HG03060 (cell line): ENCODE measurements around the gene CCDC167.

Experiments
- ATAC-seq: cut with Tn5 transposase; IDR thresholded peaks from one replicate; pipeline ENCODE4 v1.9.1; 2021; ENCODE audit warnings: low read depth, moderate number of reproducible peaks; ENCODE audit not compliant: unreplicated experiment

The CCDC167 gene

DNA sequence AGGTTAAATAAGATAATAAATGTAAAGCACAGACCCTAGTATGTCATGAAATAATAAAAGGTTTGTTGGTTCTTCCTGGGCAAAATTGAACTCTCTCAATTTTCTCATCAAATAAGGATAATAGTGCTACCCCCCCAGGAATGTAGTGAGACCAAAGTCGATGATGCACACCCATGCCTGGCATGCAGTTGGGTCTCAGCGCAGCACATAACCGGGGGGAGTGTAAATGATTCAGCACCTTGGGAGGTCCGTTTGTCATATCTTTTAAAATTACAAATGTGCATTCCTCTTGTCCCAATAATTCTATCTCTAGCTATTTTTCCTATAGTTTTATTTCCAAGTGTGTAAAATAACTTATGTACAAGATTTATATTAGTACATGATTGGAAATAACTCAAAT lies 31.3 kb upstream of the CCDC167 start:
- ATAC-seq = no peak

DNA sequence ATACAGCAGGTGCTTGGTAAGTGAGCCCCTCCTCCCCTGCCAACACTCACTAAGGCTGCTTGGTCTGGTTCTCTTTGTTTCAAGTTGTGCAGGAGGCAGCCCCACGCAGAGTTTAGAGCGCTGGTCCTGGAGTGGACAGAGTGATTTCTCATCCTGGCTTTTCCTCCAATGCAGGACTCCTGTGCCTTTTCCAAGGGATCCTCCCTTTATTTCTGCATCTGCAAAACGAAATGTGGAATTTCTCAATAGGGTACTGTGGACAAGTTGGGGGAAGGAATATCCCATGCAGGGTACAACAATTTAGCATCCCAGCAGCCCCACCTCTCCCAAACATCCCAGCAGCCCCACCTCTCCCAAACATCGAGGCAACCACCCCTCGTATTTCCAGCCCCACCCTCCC lies 30.6 kb upstream of the CCDC167 start:
- no peak for ATAC-seq

DNA sequence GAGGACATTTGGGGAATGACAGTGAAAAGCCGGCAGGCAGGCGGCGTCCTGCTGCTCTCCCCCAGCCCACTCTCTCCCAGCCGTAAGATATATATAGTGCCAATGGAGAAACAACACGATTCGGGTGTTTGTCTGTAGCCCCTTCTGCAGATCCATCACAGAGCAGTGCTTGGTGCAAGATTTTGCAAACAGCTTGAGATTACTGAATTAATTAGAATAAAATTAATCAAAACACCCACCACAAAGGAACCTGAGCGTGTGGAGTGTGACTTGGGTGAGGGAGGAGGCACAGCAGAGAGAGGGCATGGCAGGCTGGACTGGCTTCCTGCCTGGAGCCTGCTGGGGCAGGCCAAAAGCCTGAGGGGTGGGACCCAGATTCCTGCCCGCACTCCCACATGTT lies 28.8 kb upstream of the CCDC167 start:
- no peak for ATAC-seq

DNA sequence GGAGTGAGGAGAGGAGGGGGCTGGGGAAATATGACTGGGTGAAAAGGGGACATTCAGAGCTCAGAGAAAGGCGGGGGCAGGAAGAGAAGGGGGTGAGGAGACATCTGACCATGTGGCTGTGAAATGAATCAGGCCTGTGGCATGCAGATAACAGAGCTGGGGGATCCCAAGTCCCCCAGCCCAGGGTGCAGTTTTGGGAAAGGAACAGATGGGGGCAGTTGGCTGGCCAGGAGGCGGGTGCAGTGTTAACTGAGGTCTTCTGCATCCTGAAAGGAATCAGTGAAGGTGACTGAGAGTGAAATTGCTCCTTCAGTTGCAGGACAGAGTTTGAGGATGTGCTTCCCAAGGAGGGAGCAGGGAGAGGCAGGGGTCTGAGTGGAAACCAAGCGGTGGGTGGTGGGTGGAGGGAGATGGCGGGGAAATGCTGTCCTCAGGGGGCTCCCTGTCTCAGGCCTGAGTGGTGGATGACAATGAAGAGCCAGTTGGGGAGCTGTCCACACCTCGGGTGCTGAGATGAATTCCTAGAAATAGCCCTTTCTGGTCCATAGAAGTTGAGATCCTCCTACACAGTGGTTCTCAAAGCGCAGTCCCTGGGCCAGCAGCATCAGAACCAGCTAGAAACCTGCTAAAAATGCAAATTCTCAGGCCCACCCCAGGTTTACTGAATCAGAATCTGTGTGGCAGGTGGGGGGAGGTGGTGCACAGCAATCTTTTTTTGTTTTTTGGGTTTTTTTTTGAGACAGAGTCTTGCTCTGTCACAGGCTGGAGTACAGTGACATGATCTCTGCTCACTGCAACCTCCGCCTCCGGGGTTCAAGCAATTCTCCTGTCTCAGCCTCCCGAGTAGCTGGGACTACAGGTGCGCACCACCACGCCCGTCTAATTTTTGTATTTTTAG lies 26.0 kb upstream of the CCDC167 start:
- ATAC-seq = no peak

DNA sequence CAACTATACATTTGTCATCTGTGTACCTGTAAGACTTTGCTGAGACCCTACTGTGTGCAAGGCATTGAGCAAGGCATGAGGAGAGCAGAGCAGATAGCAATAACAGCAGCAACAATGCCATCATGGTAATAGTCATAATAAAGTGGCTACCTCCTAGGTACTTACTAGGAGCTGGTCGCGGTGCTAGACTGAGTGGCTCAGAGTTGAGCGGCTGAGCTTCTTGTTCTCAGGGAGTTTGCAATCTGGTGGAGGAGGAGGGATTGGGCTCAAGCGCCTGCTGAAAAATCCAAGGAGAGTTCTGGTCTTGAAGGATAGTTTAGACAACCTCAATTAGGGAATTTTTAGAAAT lies 25.3 kb upstream of the CCDC167 start:
- no peak for ATAC-seq

DNA sequence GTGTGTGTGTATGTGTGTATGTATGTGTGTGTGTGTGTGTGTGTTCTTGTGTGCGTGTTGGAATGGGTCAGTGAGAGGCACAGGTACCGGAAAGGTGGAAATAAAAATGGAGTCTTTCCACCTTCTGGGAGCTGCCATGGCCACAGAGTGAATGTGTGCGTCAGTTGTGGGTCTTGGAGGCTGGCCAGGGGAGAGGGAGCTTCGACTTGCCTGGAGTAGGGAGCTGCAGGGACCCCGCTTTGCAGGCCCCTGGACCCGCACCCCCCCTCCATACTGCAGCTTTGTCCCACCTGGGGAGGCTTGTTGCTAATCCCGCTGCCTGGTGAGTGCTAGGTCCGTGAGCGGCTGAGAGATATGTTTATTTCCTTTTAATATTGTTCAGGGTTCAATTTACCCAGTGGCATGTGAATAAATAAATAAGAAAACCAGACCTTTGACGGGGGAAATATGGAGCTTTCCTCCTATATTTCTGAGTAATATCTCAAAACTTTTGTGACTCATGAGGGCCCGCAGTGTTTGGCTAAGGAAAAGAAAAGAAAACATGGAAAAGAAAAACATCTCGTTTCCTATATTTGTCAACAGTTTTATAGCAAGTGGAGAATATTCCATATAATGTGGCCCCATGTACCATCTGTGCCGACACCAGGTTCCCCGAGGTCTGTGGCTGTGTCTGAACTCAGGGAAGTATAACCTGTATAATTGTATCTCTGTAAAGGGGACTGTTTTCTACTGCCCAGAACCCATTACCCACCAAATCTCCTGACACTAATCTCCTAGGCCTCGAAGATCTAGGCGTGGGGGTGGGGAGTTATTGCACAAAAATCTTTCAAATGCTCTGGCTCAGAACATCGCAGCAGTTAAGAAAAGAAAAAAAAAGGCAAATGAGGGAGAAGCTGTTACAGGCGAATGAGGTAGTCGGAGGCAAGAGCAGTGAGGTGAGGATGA lies 24.6 kb upstream of the CCDC167 start:
- ATAC-seq = no peak

DNA sequence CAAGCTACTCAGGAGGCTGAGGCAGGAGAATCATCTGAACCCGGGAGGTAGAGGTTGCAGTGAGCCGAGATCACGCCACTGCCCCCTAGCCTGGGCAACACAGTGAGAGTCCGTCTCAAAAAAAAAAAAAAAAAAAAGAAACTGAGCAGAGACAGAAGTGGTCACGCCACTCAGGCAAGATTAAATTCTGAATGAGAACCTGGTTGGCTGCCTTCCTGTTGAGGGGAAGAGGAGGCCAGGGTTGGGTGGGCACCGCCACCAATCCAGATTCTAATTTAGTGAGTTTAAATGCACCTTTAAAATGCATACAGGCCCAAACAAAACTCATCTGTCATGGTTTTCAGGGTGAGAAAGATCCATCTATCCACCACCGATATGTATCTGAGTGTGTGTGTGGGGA lies 23.7 kb upstream of the CCDC167 start:
- ATAC-seq = no peak

DNA sequence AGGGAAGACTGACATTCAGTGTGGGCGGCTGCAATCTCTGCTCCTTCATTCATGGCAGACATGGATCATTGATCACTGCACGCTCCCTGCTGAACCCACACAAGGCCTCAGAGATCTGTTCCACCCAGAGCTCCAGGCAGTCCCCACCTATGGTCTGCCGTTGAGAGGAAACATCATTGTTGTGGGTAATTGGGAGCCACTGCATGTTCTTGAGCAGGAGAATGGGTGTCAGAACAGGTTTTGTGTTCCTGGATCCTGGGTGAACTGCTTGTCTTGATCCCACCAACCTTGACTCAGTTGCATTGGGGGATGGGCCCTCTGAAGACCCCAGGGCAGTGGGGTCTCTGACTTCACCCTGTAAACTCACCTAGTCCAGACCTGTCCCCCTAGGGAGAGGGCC lies 23.1 kb upstream of the CCDC167 start:
- no peak for ATAC-seq

DNA sequence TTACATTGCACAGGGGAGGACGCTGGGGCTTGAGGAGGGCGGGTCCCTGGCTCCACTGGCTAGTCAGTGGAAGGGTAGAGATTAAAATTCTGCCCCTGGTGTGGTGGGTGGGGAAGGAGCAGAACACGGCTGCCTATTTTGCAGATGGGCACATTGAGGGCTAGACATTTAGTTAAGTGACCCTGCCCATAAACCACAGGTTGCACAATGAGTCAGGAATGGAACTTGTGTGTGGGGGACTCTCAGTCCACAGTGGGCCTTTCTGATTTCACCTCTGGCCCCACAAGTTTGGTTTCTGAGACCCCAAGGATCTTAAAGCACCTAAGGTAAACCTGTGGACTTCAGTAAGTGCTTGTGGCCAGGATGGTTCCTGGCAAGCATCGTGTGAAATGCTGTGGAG lies 22.0 kb upstream of the CCDC167 start:
- ATAC-seq = no peak

DNA sequence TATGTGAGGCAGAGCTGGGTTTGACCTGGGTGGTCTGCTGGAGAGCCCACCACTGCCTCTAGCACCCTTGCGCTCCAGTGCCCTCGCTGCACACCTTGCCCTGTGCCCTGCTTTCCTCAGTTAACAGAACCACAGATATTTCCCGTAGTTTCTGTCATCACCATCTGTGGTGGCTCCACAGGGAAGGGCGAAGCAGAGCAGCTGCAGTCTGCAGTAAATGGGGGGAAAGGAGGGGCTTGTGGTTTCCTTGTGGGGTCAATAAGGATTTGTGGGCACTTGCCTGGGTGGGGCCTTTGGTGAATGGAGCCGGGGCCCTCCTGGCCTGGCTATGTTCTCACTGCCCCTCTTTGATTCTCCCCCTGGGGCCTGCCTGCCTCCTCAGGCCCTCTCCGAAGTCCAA lies 21.2 kb upstream of the CCDC167 start:
- ATAC-seq = no peak

DNA sequence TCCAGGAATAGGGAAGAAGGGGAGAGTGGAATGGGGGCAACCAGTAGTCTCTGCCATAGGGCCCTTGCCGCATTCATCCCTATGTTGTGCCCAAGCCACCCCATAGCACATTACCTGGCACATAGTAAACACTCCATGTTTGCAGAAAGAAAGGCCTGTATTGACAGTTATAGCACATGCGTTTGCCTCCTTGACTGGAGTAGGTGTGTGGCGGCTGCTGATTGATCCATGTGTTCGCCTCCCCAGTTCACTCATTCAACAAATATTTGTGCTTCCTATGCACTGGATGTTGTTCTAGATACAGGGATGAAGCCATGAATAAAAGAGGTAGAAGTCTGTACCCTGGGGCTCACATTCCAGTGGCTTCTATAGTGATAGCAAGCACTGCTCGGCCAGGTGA lies 19.8 kb upstream of the CCDC167 start:
- ATAC-seq = no peak

DNA sequence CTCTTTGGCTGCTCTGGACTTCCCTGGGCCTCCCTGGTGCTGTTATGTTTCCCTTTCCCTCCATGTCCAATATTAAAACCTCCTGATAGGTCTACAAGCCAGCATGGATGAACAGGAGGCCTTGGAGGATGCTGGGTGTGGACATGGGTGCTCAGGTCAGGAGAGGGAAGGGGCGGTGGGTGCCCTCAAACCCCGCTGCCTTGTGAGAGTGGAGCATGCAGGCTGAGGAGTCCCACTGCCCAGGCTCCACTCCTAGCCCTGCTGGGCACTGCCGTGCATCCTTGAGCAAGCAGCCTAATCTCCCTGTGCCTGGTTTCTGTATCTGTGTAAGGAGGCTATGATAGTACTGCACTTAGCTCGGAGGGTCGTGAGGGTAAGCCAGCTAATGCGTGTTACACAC lies 18.4 kb upstream of the CCDC167 start:
- ATAC-seq = no peak

DNA sequence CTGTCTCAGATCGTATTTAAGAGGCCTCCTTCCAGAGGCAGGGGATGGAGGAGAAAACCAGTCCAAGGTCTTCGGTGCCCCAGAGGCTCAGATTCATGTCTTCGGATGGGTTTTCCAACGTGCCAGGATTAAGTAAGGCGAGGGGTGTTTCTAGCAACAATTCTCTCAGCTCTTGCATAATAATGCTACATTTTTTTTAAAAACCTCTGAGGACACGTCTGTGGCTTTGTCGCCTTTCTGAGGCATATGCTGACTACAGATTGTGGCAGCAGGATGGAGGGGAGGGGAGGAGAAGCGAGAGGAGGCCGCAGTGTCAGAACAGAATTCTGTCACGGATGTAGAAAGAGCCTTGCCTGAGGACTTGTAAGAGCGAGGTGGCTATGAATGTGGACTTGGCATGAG lies 17.7 kb upstream of the CCDC167 start:
- no peak for ATAC-seq

DNA sequence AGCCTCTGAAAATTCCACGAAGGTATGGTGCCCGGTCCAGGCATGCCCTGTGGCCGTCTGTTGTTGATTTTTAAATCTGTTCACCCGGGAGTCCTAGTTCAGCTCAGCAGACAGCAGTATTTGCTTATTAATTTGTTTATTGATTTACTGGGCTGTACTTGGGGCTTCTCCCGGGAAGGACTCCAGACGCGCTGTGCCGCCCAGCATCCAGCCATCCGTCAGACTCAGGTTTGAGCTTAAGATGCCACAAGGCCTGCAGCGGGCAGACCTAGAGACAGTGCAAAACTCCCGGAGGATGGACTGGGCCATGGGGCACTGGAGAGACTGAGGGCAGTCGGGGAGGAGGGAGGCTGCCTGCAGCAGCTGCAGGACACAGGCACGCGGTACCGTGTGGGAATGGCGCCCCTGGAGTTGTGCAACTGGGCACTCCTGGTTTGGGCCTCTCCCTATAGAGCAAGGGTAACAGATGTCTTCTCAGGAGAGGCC lies 17.3 kb upstream of the CCDC167 start:
- no peak for ATAC-seq

DNA sequence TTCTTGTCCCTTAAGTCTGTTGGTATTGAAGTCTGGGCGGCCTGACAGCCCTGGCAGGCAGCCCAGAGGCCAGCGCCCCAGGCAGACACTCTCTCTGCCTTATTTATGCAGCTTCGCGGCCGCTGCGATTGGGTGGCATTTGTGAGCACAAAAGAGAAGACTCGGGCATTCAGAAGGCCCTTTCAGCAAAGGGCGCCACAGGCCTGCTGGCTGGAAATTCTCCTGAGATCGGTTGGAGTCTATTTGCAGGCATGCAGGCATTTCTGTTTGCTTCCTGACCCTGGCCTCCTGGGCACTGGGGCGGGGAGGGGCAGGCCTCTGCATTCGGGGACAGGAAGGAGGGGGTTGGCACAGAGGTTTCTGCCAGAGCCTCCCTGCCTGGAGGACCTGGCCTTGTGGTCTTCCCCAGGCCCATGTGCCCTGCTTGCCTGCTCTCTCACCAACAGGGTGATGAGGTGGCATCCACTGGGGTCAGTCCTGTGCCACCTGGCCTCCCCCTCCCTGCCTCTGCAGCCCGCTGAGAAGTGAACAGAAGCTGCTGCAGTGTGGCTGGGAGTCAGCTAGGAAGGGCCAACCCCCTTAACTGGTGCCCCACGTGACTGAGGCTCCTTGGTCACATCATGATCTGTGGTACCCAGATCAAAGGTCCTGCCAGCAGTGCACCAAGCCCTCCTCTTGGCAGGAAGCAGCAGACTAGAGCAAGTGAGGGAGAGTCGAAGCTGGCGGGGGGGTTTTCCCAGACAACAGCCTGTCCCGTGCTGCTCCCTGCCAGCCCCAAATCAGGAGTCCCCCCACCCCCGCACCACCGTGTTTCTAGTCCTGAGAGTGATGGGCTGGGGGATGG lies 16.6 kb upstream of the CCDC167 start:
- peak; percentile 48 for ATAC-seq

DNA sequence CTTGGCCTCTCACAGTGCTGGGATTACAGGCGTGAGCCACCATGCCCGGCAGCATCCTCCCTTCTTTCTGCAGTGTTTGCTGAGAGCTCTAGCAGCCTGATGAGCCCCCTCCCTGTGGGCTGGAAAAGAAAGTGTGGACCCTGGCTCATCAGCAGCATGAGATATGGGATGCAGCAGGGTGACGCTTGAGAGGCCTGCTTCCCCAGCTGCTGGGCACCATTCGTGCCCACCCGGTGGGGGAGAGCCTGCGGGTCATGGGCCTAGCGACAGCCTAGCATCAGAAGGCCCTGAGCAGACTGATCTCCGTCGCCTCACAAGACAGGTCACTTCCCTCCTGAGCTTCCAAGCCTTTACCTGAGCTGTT lies 16.0 kb upstream of the CCDC167 start:
- ATAC-seq = no peak

DNA sequence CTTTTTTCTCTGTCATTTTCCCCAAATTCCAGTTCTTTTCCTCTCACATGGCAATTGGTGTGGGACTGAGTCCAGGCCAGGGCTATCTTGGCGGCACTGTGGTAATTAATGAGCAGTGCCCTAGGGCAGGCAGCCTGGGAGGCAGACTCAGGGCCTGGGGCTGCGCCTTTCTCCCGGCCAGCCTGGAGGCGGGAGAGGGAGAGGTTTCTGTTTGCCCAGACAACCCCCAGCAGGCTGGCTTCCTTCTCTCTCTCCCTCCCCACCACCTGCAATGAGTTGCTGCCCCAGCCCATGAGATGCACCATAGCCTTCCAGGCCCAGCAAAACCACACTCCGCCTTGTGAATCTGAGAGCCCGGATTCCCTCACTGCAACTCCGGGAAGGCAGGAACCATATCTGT lies 15.1 kb upstream of the CCDC167 start:
- no peak for ATAC-seq

DNA sequence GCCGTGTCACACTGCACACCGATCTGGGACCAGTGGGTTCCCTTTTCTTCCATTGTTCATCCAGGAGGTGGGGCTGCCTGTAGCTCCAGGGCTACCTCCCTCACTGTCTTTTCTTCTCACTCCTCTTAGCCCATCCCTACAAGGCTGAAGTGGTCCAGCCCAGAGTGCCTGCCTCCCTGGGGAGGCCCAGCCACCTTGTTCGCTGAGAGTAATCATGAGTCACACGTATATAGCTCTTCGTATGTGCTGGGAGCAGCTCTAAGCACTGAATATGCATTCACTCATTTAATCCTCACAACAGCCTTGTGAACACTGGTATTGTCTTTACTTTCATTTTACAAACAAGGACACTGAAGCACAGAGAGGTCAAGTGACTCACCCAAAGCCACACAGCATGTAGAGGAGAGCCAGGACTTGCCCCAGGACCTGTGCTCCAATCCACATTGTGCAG lies 14.7 kb upstream of the CCDC167 start:
- no peak for ATAC-seq

DNA sequence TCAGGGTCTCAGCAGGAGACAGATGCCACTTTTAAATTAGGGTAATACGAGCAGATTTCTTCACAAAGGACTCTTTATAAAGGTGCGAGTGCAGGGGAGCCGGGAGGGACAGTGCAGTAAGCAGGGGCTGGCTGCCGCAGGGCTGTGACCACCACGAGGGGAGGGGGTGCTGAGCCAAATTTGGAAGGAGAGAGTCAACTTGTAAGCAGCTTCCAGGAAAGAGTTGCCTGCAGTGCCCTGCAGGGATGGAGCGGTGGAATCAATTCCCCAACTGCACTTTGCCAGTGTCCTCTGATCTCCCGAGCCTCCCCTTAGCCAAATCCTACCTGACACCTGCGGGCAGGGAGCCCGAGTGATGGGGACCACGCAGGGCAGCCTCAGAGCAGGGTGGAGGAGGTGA lies 13.9 kb upstream of the CCDC167 start:
- ATAC-seq = no peak

DNA sequence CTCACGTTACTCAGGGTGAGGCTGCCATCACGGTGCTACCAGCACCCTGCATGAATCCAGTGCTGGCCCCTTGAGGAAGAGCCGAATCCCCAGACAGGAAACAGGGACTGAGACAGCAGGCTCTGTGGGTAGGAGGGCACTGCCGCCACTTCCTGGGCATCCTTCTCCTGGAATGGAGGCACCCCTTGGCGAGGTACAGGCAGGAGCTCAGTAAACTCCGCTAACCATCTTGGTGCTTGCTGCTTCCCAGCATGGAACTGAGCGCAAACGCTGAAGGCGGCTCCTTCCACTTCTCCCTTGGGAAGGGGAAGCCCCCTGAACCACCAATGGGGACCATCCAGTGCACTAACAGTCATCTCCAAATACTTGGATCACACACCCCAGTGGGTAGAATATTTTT lies 13.5 kb upstream of the CCDC167 start:
- no peak for ATAC-seq
